Measurements from ENCODE around the gene CTNNA3. TPM values are rescaled to one million over a fixed set of nuclear protein-coding genes. Genes with fewer than 3 reads are reported as not detected.
A peak's percentile ranks its signal among the peaks of the same experiment; 100 is the strongest.

CTNNA3 gene
- total and polyA plus RNA-seq, 4 donors, result under 0.01 to 39.8 (median 0.09) TPM

DNA sequence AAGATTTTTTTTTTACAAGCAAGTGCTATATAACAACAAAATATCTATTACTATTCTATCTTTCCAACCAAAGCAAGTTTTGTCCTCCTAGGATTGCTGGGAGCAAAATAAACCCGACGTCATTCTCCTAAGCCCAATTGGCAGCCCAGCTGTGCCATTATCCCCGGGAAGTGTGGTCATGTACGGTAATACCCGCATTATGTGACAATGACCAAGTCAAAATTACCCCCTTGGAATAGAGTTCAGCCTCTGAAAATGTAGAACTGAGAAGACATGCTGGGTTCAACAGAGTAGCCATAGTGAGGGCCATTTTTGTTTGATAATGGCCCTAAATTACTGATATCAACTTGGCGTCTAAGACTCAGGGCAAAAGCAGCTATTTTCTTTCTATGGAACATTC lies 554.7 kb downstream of the CTNNA3 start:
- Histone ChIP-seq H3K4me3 (no peak overlapping the region), H3K27me3 (ENCODE audit: control insufficient read depth in 3 of 3, insufficient read depth in 3 of 3, low read length in 2 of 3) (no peaks in the 10 kb centered on the region), H3K9me3 (ENCODE audit: control insufficient read depth in 4 of 4, insufficient read depth in 3 of 4, low read length in 3 of 4) (no peaks in the 10 kb centered on the region), H3K4me1 (ENCODE audit: control insufficient read depth in 5 of 5, insufficient read depth in 5 of 5, low read length in 5 of 5) (peaks cover 0 to 3% (median 0%) of the 10 kb centered on the region in 5 donors), H3K36me3 (ENCODE audit: control insufficient read depth in 4 of 4, insufficient read depth in 4 of 4, low read length in 4 of 4) (no peaks in the 10 kb centered on the region), H3K9ac (ENCODE audit: insufficient read depth in 1 of 2, low read length in 2 of 2) (no peak overlapping the region), H3K27ac (ENCODE audit: low read depth in 1 of 2, low read length in 1 of 2) (no peak overlapping the region)
- TF ChIP-seq, protein P1, sequence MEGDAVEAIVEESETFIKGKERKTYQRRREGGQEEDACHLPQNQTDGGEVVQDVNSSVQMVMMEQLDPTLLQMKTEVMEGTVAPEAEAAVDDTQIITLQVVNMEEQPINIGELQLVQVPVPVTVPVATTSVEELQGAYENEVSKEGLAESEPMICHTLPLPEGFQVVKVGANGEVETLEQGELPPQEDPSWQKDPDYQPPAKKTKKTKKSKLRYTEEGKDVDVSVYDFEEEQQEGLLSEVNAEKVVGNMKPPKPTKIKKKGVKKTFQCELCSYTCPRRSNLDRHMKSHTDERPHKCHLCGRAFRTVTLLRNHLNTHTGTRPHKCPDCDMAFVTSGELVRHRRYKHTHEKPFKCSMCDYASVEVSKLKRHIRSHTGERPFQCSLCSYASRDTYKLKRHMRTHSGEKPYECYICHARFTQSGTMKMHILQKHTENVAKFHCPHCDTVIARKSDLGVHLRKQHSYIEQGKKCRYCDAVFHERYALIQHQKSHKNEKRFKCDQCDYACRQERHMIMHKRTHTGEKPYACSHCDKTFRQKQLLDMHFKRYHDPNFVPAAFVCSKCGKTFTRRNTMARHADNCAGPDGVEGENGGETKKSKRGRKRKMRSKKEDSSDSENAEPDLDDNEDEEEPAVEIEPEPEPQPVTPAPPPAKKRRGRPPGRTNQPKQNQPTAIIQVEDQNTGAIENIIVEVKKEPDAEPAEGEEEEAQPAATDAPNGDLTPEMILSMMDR (IDR thresholded peaks at IDR 0.05; ENCODE audit: control extremely low read depth, extremely low read depth), result no peak
- no peak for DNase-seq
- 82 to 94% methylated on average over 6 of the region's 6 CpGs for WGBS, 2 donors
- no peak for ATAC-seq (ENCODE audit: insufficient read depth, low FRiP score)

DNA sequence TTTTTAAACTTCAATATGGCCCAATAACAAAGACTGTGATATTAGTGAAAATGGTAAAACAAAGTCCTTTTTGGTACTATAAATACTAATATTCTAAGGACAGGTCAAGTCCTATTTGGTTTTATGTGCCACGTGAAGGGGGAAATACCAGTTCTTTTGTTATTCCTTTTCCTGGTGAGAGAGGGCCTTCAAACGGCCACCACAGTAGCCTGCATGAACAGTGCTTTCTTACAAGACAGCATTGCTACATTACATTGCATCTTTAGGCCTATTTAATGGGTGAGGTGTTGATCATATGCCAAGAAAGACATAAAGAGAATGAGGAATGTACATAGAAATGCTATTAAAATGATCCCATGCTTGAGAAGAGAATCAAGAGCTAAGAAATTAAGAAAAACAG lies 555.4 kb downstream of the CTNNA3 start:
- Histone ChIP-seq H3K9me3 (ENCODE audit: control insufficient read depth in 4 of 4, insufficient read depth in 3 of 4, low read length in 3 of 4) (no peaks in the 10 kb centered on the region), H3K9ac (ENCODE audit: insufficient read depth in 1 of 2, low read length in 2 of 2) (no peak overlapping the region), H3K4me1 (ENCODE audit: control insufficient read depth in 5 of 5, insufficient read depth in 5 of 5, low read length in 5 of 5) (peaks cover 0 to 3% (median 0%) of the 10 kb centered on the region in 5 donors), H3K27me3 (ENCODE audit: control insufficient read depth in 3 of 3, insufficient read depth in 3 of 3, low read length in 2 of 3) (no peaks in the 10 kb centered on the region), H3K27ac (ENCODE audit: low read depth in 1 of 2, low read length in 1 of 2) (no peak overlapping the region), H3K36me3 (ENCODE audit: control insufficient read depth in 4 of 4, insufficient read depth in 4 of 4, low read length in 4 of 4) (no peaks in the 10 kb centered on the region), H3K4me3 (no peak overlapping the region)
- 37 to 53% methylated on average over 2 of the region's 2 CpGs for WGBS, 2 donors
- ATAC-seq (ENCODE audit: insufficient read depth, low FRiP score) (no peak), DNase-seq (peak in 1 of 3 donors; percentile 2)
- TF ChIP-seq, protein P1 (IDR thresholded peaks at IDR 0.05; ENCODE audit: control extremely low read depth, extremely low read depth), result no peak

DNA sequence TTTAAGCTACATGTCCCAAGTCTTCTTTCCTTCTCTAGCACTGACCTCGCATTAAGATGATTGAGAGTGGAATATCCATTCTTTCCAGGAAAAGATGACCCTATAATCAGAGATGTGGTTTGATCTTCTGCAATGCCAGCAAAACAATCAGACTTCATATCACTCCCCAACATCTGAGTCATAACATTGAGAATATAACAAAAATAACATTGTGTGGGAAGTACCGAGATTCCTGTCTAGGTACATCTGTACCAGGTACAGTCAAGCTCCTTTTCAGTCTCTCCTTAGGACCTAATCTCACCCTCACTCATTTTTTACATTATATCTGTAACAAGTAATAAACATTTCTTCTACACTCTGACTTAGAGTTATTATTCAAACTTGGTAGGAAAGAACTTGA lies 568.6 kb downstream of the CTNNA3 start:
- H3K4me1 ChIP-seq (ENCODE audit: control insufficient read depth in 5 of 5, insufficient read depth in 5 of 5, low read length in 5 of 5), result no peaks in the 10 kb centered on the region
- no peaks in the 10 kb centered on the region for H3K9me3 ChIP-seq (ENCODE audit: control insufficient read depth in 4 of 4, insufficient read depth in 3 of 4, low read length in 3 of 4)
- 79 to 84% methylated on average over 2 of the region's 2 CpGs for WGBS, 2 donors
- TF ChIP-seq, protein P1 (IDR thresholded peaks at IDR 0.05; ENCODE audit: control extremely low read depth, extremely low read depth), result no peak
- DNase-seq (no peak), ATAC-seq (ENCODE audit: insufficient read depth, low FRiP score) (no peak)
- no peaks in the 10 kb centered on the region for H3K27me3 ChIP-seq (ENCODE audit: control insufficient read depth in 3 of 3, insufficient read depth in 3 of 3, low read length in 2 of 3)
- H3K9ac ChIP-seq (ENCODE audit: insufficient read depth in 1 of 2, low read length in 2 of 2), result no peak overlapping the region
- H3K36me3 ChIP-seq (ENCODE audit: control insufficient read depth in 4 of 4, insufficient read depth in 4 of 4, low read length in 4 of 4), result no peaks in the 10 kb centered on the region
- H3K27ac ChIP-seq (ENCODE audit: low read depth in 1 of 2, low read length in 1 of 2), result no peak overlapping the region
- H3K4me3 ChIP-seq, result no peak overlapping the region

DNA sequence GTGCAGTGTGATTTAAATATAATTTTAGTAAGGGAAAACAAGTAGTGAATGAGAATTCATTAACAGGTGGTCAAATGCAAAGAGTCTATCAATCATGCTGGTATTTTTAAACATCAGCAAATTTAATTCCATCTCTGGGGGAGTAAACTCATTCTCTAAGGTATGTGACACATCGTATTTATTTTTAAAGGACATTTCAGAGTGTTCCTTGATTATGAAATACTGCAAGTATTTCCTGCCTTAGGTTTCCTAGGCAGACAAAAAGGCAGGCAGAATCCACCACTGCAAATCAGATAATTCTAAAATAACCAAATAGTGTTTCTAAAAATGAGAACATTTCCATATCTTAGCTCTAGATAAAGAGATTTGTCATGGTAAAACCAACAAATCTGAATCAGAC lies 576.3 kb downstream of the CTNNA3 start:
- H3K9ac ChIP-seq (ENCODE audit: insufficient read depth in 1 of 2, low read length in 2 of 2), result no peak overlapping the region
- no peak for DNase-seq
- no peaks in the 10 kb centered on the region for H3K9me3 ChIP-seq (ENCODE audit: control insufficient read depth in 4 of 4, insufficient read depth in 3 of 4, low read length in 3 of 4)
- no peak overlapping the region for H3K27ac ChIP-seq (ENCODE audit: low read depth in 1 of 2, low read length in 1 of 2)
- no peaks in the 10 kb centered on the region for H3K36me3 ChIP-seq (ENCODE audit: control insufficient read depth in 4 of 4, insufficient read depth in 4 of 4, low read length in 4 of 4)
- no peaks in the 10 kb centered on the region for H3K27me3 ChIP-seq (ENCODE audit: control insufficient read depth in 3 of 3, insufficient read depth in 3 of 3, low read length in 2 of 3)
- no peak overlapping the region for H3K4me3 ChIP-seq
- TF ChIP-seq, protein P1 (IDR thresholded peaks at IDR 0.05; ENCODE audit: control extremely low read depth, extremely low read depth), result no peak
- WGBS, 2 donors, result 39 to 52% methylated on average over 1 of the region's 1 CpG
- ATAC-seq (ENCODE audit: insufficient read depth, low FRiP score), result no peak
- H3K4me1 ChIP-seq (ENCODE audit: control insufficient read depth in 5 of 5, insufficient read depth in 5 of 5, low read length in 5 of 5), result peaks cover 0 to 4% (median 0%) of the 10 kb centered on the region in 5 donors
